OCI-LY1 (cell line): ENCODE data around the gene HNF1A.

Experiments
- H2AFZ ChIP-seq: fragments of 200-600 bp; sonication (generic), shearing (Covaris generic); 2 replicates; pipeline ENCODE4 v1.6.0; 2014; ENCODE audit warnings: antibody characterized with exemption, mild to moderate bottlenecking, low read length
- H3F3A ChIP-seq: fragments of 200-600 bp; sonication (generic), shearing (Covaris generic); 2 replicates; pipeline ENCODE4 v1.6.0; 2014; ENCODE audit warnings: mild to moderate bottlenecking, antibody characterized with exemption, low read length, moderate library complexity; ENCODE audit not compliant: insufficient read depth
- H3K27ac ChIP-seq: fragments of 200-600 bp; sonication (generic); 2 replicates; pipeline ENCODE4 v1.5.1; 2014; ENCODE audit warnings: low read length, mixed run types, mild to moderate bottlenecking, low read depth; ENCODE audit not compliant: poor library complexity, severe bottlenecking
- H3K27me3 ChIP-seq: fragments of 200-600 bp; sonication (generic); 2 replicates; pipeline ENCODE4 v1.6.0; 2014; ENCODE audit warnings: antibody characterized with exemption, mild to moderate bottlenecking, low read length, moderate library complexity; ENCODE audit not compliant: insufficient read depth
- H3K36me3 ChIP-seq: fragments of 200-600 bp; sonication (generic); 2 replicates; pipeline ENCODE4 v1.6.1; 2014; ENCODE audit warnings: mild to moderate bottlenecking, antibody characterized with exemption, low read length, moderate library complexity, mixed read lengths; ENCODE audit not compliant: insufficient read depth
- H3K4me1 ChIP-seq: fragments of 200-600 bp; sonication (generic); 2 replicates; pipeline ENCODE4 v1.5.1; 2014; ENCODE audit warnings: mild to moderate bottlenecking, low read length, moderate library complexity; ENCODE audit not compliant: insufficient read depth, severe bottlenecking
- H3K4me2 ChIP-seq: fragments of 200-600 bp; sonication (generic), shearing (Covaris generic); 2 replicates; pipeline ENCODE4 v1.6.1; 2014; ENCODE audit warnings: low read length
- H3K4me3 ChIP-seq: fragments of 200-600 bp; sonication (generic); 2 replicates; pipeline ENCODE4 v1.5.1; 2014; ENCODE audit warnings: low read length, low read depth, mild to moderate bottlenecking, mixed read lengths; ENCODE audit not compliant: poor library complexity, severe bottlenecking
- H3K79me2 ChIP-seq: fragments of 200-600 bp; shearing (Covaris generic); 2 replicates; pipeline ENCODE4 v1.6.1; 2016; ENCODE audit warnings: mixed run types, low read length, mixed read lengths; ENCODE audit not compliant: insufficient read depth
- H3K9ac ChIP-seq: fragments of 200-600 bp; sonication (generic), shearing (Covaris generic); 2 replicates; pipeline ENCODE4 v1.6.1; 2014; ENCODE audit warnings: mild to moderate bottlenecking, low read length, mixed read lengths
- H3K9me2 ChIP-seq: fragments of 200-600 bp; sonication (generic), shearing (Covaris generic); 2 replicates; pipeline ENCODE4 v1.6.1; 2014; ENCODE audit warnings: low read depth, mild to moderate bottlenecking, low read length, mixed read lengths
- H3K9me3 ChIP-seq: fragments of 200-600 bp; shearing (Covaris generic); 2 replicates; pipeline ENCODE4 v1.6.1; 2014; ENCODE audit warnings: low read length, mixed read lengths
- H4K20me1 ChIP-seq: fragments of 200-600 bp; sonication (generic), shearing (Covaris generic); 2 replicates; pipeline ENCODE4 v1.6.0; 2016; ENCODE audit warnings: mild to moderate bottlenecking, low read length; ENCODE audit not compliant: insufficient read depth
- EZH2 ChIP-seq: fragments of 200-600 bp; sonication (generic), shearing (Covaris generic); IDR thresholded peaks from 2 replicates; pipeline ENCODE4 v1.8.0; 2017; ENCODE audit warnings: borderline replicate concordance, mixed run types, mild to moderate bottlenecking, antibody characterized with exemption, low read length, moderate library complexity, mixed read lengths
- TF ChIP-seq, protein P1 (sequence below): fragments of 200-600 bp; sonication (generic), shearing (Covaris generic); IDR thresholded peaks from 2 replicates; pipeline ENCODE4 v1.5.1; 2017; ENCODE audit warnings: mild to moderate bottlenecking, antibody characterized with exemption, low read length, moderate library complexity, mixed read lengths

HNF1A gene

DNA sequence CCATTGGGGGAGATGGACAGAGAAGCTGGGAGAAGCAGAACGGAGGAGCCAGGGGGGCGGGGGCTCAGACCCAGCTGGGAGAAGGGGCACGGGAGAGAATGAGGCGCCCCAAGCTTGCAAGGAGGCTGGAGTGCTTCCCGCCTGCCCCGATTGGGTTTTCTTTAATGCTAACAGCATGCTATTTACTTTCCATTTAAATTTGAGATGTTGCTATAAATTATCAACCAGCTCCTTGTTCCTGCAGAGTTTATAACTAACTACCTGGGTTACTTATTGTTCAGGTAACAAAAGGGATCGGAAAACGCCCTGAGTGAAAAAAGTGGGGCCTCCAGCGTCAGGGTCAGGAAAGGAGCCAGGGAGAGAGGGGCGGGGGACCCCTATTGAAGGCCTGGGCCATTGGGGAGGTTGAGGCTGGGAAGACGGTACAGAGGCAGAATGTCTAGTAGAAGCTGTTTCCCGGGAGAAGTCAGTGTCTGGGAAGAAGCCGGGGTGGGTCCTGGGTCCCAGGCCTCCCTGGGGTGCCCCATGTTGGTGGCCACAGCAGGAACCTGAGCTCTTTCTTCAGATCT, 2.5 kb downstream of the HNF1A start:
- Histone ChIP-seq H3K9ac (no peak overlapping the region), H3K4me2 (no peak overlapping the region), H4K20me1 (no peaks in the 10 kb centered on the region), H3K36me3 (no peaks in the 10 kb centered on the region), H2AFZ (no peak overlapping the region), H3K9me2 (no peaks in the 10 kb centered on the region), H3K27me3 (peaks cover 7% of the 10 kb centered on the region; the same call in 1 of the 2 replicates), H3K4me1 (no peaks in the 10 kb centered on the region), H3K27ac (no peak overlapping the region), H3K4me3 (no peak overlapping the region), H3K79me2 (no peaks in the 10 kb centered on the region), H3F3A (no peaks in the 10 kb centered on the region), H3K9me3 (no peaks in the 10 kb centered on the region)
- TF ChIP-seq, protein P1, sequence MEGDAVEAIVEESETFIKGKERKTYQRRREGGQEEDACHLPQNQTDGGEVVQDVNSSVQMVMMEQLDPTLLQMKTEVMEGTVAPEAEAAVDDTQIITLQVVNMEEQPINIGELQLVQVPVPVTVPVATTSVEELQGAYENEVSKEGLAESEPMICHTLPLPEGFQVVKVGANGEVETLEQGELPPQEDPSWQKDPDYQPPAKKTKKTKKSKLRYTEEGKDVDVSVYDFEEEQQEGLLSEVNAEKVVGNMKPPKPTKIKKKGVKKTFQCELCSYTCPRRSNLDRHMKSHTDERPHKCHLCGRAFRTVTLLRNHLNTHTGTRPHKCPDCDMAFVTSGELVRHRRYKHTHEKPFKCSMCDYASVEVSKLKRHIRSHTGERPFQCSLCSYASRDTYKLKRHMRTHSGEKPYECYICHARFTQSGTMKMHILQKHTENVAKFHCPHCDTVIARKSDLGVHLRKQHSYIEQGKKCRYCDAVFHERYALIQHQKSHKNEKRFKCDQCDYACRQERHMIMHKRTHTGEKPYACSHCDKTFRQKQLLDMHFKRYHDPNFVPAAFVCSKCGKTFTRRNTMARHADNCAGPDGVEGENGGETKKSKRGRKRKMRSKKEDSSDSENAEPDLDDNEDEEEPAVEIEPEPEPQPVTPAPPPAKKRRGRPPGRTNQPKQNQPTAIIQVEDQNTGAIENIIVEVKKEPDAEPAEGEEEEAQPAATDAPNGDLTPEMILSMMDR = no peak
- no peak for TF ChIP-seq EZH2

GRCh38 chr12:120981407-120981941, 3.1 kb downstream of the HNF1A start:
- Histone ChIP-seq H3K9ac (no peak overlapping the region), H2AFZ (no peak overlapping the region), H3K4me2 (no peak overlapping the region), H3K27ac (no peak overlapping the region), H3K4me3 (no peak overlapping the region), H3K9me3 (no peaks in the 10 kb centered on the region), H3K9me2 (no peaks in the 10 kb centered on the region), H3K27me3 (peaks cover 7% of the 10 kb centered on the region; the same call in 1 of the 2 replicates), H4K20me1 (no peaks in the 10 kb centered on the region), H3K36me3 (no peaks in the 10 kb centered on the region), H3K4me1 (no peaks in the 10 kb centered on the region), H3F3A (no peaks in the 10 kb centered on the region), H3K79me2 (no peaks in the 10 kb centered on the region)
- TF ChIP-seq EZH2 = no peak
- TF ChIP-seq, protein P1 = no peak

DNA sequence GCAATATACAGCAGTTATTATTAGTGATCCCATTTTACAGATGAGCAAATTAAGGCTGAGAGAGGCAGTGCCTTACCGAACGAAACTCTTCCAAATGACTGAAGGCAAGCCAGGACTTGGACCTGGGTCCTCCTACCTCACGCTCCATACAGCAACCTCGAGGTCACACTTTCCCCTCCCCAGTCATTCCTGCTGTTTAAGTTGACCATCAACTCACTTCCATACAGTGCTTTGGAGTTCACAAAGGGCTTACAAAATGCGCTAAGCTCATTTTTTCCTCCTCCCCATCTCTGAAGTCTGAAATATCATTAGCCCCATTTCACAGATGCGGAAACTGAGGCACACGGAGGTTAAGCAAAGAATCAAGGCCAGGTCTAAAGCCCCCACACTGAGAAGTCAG, 4.3 kb downstream of the HNF1A start:
- no peak overlapping the region for H2AFZ ChIP-seq
- no peaks in the 10 kb centered on the region for H3K79me2 ChIP-seq
- no peaks in the 10 kb centered on the region for H3K4me1 ChIP-seq
- peaks cover 7% of the 10 kb centered on the region; the same call in 1 of the 2 replicates for H3K27me3 ChIP-seq
- no peaks in the 10 kb centered on the region for H3F3A ChIP-seq
- H3K4me3 ChIP-seq = no peak overlapping the region
- H3K4me2 ChIP-seq = no peak overlapping the region
- H3K9me2 ChIP-seq = no peaks in the 10 kb centered on the region
- H3K27ac ChIP-seq = no peak overlapping the region
- no peak for TF ChIP-seq EZH2
- TF ChIP-seq, protein P1 = no peak
- no peak overlapping the region for H3K9ac ChIP-seq
- H4K20me1 ChIP-seq = no peaks in the 10 kb centered on the region
- no peaks in the 10 kb centered on the region for H3K36me3 ChIP-seq
- no peaks in the 10 kb centered on the region for H3K9me3 ChIP-seq
